Trophoblast cell (in vitro differentiated cells and primary cell): ENCODE results near the gene RGL2.
"Not testable (repeated sequence)": the region's sequence is repeated elsewhere in the genome, so short reads cannot be mapped to it uniquely, and the experiment has no call there.

Source experiments
- DNase-seq, 2 donors: peaks; one replicate each; pipeline ENCODE4 v3.0.0-alpha.2; 2016
- H2AFZ ChIP-seq: 2 replicates; pipeline ENCODE4 v1.6.1; 2013; ENCODE audit warnings: low read length, moderate library complexity, mild to moderate bottlenecking; ENCODE audit not compliant: insufficient read depth, poor library complexity
- H2AK5ac ChIP-seq: 2 replicates; pipeline ENCODE4 v1.6.1; 2013; ENCODE audit warnings: mild to moderate bottlenecking, low read length
- H2BK120ac ChIP-seq: 2 replicates; pipeline ENCODE4 v1.6.1; 2013; ENCODE audit warnings: low read length, mild to moderate bottlenecking, moderate library complexity; ENCODE audit not compliant: insufficient read depth, poor library complexity
- H2BK12ac ChIP-seq: 2 replicates; pipeline ENCODE4 v1.6.1; 2013; ENCODE audit warnings: mild to moderate bottlenecking, low read length, moderate library complexity
- H2BK5ac ChIP-seq: 2 replicates; pipeline ENCODE4 v1.6.1; 2013; ENCODE audit warnings: low read length, low read depth, moderate library complexity, mild to moderate bottlenecking; ENCODE audit not compliant: poor library complexity
- H3K14ac ChIP-seq: 2 replicates; pipeline ENCODE4 v1.6.1; 2013; ENCODE audit warnings: mild to moderate bottlenecking, low read length
- H3K18ac ChIP-seq: 2 replicates; pipeline ENCODE4 v1.6.1; 2013; ENCODE audit warnings: mild to moderate bottlenecking, low read length
- H3K23ac ChIP-seq: 2 replicates; pipeline ENCODE4 v1.6.1; 2013; ENCODE audit warnings: low read length
- H3K27ac ChIP-seq: 2 replicates; pipeline ENCODE4 v1.5.1; 2013; ENCODE audit warnings: low read depth, mild to moderate bottlenecking, inconsistent platforms, low read length, moderate library complexity
- H3K27me3 ChIP-seq: 2 replicates; pipeline ENCODE4 v1.6.1; 2013; ENCODE audit warnings: inconsistent platforms, mild to moderate bottlenecking, low read length, moderate library complexity; ENCODE audit not compliant: insufficient read depth
- H3K36me3 ChIP-seq, 2 experiments: 1 replicate in 1 of 2; 2 replicates in 1 of 2; pipeline ENCODE4 v1.6.1; 2013; ENCODE audit warnings: low read length in 2 of 2, mild to moderate bottlenecking in 2 of 2, moderate library complexity in 1 of 2; ENCODE audit not compliant: insufficient read depth in 2 of 2, control insufficient read depth in 1 of 2
- H3K4ac ChIP-seq: 2 replicates; pipeline ENCODE4 v1.6.1; 2013; ENCODE audit warnings: low read depth, mild to moderate bottlenecking, low read length, moderate library complexity
- H3K4me1 ChIP-seq, 2 experiments: 1 replicate in 1 of 2; 2 replicates in 1 of 2; pipeline ENCODE4 v1.6.1; 2013; ENCODE audit warnings: low read length in 2 of 2, mild to moderate bottlenecking in 2 of 2, moderate library complexity in 1 of 2; ENCODE audit not compliant: insufficient read depth in 2 of 2, control insufficient read depth in 1 of 2
- H3K4me2 ChIP-seq: 2 replicates; pipeline ENCODE4 v1.6.1; 2013; ENCODE audit warnings: inconsistent platforms, mild to moderate bottlenecking, low read length, moderate library complexity
- H3K4me3 ChIP-seq: 2 replicates; pipeline ENCODE4 v1.5.1; 2013; ENCODE audit warnings: mild to moderate bottlenecking, low read depth, low read length, inconsistent platforms
- H3K79me1 ChIP-seq: one replicate; pipeline ENCODE4 v1.6.1; 2013; ENCODE audit warnings: low read length
- H3K79me2 ChIP-seq: 2 replicates; pipeline ENCODE4 v1.6.1; 2013; ENCODE audit warnings: low read length, mild to moderate bottlenecking; ENCODE audit not compliant: control insufficient read depth, insufficient read depth, poor library complexity
- H3K9ac ChIP-seq: 2 replicates; pipeline ENCODE4 v1.6.1; 2013; ENCODE audit warnings: mild to moderate bottlenecking, low read length
- H3K9me3 ChIP-seq: 2 replicates; pipeline ENCODE4 v1.6.1; 2013; ENCODE audit warnings: low read depth, mild to moderate bottlenecking, control low read depth, inconsistent platforms, low read length; ENCODE audit not compliant: insufficient read depth
- H4K12ac ChIP-seq: 2 replicates; pipeline ENCODE4 v1.6.1; 2013; ENCODE audit warnings: low read depth, mild to moderate bottlenecking, low read length, moderate library complexity
- H4K8ac ChIP-seq: 2 replicates; pipeline ENCODE4 v1.6.1; 2013; ENCODE audit warnings: low read depth, mild to moderate bottlenecking, low read length, moderate library complexity
- H4K91ac ChIP-seq: one replicate; pipeline ENCODE4 v1.6.1; 2013; ENCODE audit warnings: low read depth, mild to moderate bottlenecking, low read length, moderate library complexity
- WGBS: extraction: QIAGEN DNeasy Blood & Tissue Kit; methylation state at CpG from one replicate; pipeline ENCODE4 v1.1.7; 2013; ENCODE audit warnings: missing lambda C conversion rate; ENCODE audit not compliant: insufficient read length, insufficient coverage; ENCODE audit errors: extremely low coverage; 5-methylcytosine and 5-hydroxymethylcytosine counted together

RGL2 gene

GRCh38 chr6:33343953-33344611 is 45.3 kb upstream of the RGL2 start:
- Histone ChIP-seq H3K4ac (no peak overlapping the region), H3K4me3 (no peak overlapping the region), H4K8ac (no peak overlapping the region), H3K79me2 (no peaks in the 10 kb centered on the region), H3K18ac (no peak overlapping the region), H3K4me2 (no peak overlapping the region), H3K4me1 (no peaks in the 10 kb centered on the region), H2BK12ac (no peak overlapping the region), H3K9ac (no peak overlapping the region), H2BK5ac (no peak overlapping the region), H3K27me3 (no peaks in the 10 kb centered on the region), H3K9me3 (no peaks in the 10 kb centered on the region), H2AK5ac (no peak overlapping the region), H3K23ac (no peak overlapping the region), H3K79me1 (no peaks in the 10 kb centered on the region), H3K14ac (no peak overlapping the region), H2AFZ (no peak overlapping the region), H4K91ac (no peak overlapping the region), H3K36me3 (no peaks in the 10 kb centered on the region), H2BK120ac (no peak overlapping the region), H4K12ac (no peak overlapping the region), H3K27ac (no peak overlapping the region)
- no peak for DNase-seq
- no CpG with 5 or more reads among the region's 6 CpGs for WGBS

- WGBS, result no CpG with 5 or more reads among the region's 7 CpGs
- H3K14ac ChIP-seq, H3K9me3 ChIP-seq, H3K4ac ChIP-seq, H3K27ac ChIP-seq, H4K12ac ChIP-seq, H2AK5ac ChIP-seq, H3K79me1 ChIP-seq, H2BK120ac ChIP-seq, H2BK12ac ChIP-seq, H4K8ac ChIP-seq, H3K9ac ChIP-seq, H3K36me3 ChIP-seq, H2BK5ac ChIP-seq, H3K4me1 ChIP-seq, H3K27me3 ChIP-seq, H3K4me3 ChIP-seq, H3K18ac ChIP-seq, H3K79me2 ChIP-seq, H4K91ac ChIP-seq, H3K4me2 ChIP-seq, DNase-seq, H2AFZ ChIP-seq, H3K23ac ChIP-seq: not testable (repeated sequence)
Measured at GRCh38 chr6:33343606-33343952, 44.8 kb upstream of the RGL2 start.

DNA sequence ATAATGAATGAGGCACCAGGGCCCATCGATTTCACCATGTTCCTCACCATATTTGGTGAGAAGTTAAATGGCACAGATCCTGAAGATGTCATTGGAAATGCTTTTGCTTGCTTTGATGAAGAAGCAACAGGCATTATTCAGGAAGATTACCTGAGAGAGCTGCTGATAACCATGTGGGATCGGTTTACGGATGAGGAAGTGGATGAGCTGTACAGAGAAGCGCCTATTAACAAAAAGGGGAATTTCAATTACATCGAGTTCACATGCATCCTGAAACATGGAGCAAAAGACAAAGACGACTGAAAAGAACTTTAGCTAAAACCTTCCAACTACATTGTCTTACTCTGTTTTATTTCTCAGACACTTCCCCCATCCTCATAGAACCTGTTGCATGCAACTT is 40.5 kb upstream of the RGL2 start:
- Histone ChIP-seq H3K18ac (no peak overlapping the region), H3K27me3 (no peaks in the 10 kb centered on the region), H2AFZ (no peak overlapping the region), H3K79me2 (no peaks in the 10 kb centered on the region), H3K27ac (no peak overlapping the region), H3K14ac (no peak overlapping the region), H4K12ac (no peak overlapping the region), H3K9me3 (no peaks in the 10 kb centered on the region), H3K23ac (no peak overlapping the region), H4K8ac (no peak overlapping the region), H3K4me2 (no peak overlapping the region), H3K4me3 (no peak overlapping the region), H3K79me1 (no peaks in the 10 kb centered on the region), H4K91ac (no peak overlapping the region), H3K4me1 (no peaks in the 10 kb centered on the region), H3K9ac (no peak overlapping the region), H3K4ac (no peak overlapping the region), H2BK120ac (no peak overlapping the region), H2BK12ac (no peak overlapping the region), H2BK5ac (no peak overlapping the region), H2AK5ac (no peak overlapping the region), H3K36me3 (no peaks in the 10 kb centered on the region)
- no peak for DNase-seq
- no CpG with 5 or more reads among the region's 6 CpGs for WGBS

- Histone ChIP-seq H3K4me2 (no peak overlapping the region), H3K14ac (no peak overlapping the region), H2AK5ac (no peak overlapping the region), H4K91ac (no peak overlapping the region), H3K4ac (no peak overlapping the region), H3K36me3 (no peaks in the 10 kb centered on the region), H3K4me1 (no peaks in the 10 kb centered on the region), H3K27me3 (no peaks in the 10 kb centered on the region), H3K79me1 (no peaks in the 10 kb centered on the region), H4K8ac (no peak overlapping the region), H3K27ac (no peak overlapping the region), H3K9me3 (no peaks in the 10 kb centered on the region), H4K12ac (no peak overlapping the region), H3K79me2 (no peaks in the 10 kb centered on the region), H3K4me3 (no peak overlapping the region), H3K9ac (no peak overlapping the region), H2AFZ (no peak overlapping the region), H2BK12ac (no peak overlapping the region), H3K23ac (no peak overlapping the region), H2BK5ac (no peak overlapping the region), H3K18ac (no peak overlapping the region), H2BK120ac (no peak overlapping the region)
- DNase-seq, result no peak
- WGBS, result no CpG with 5 or more reads among the region's 3 CpGs
Measured at GRCh38 chr6:33336495-33336894, 37.8 kb upstream of the RGL2 start.
